Fibroblast of skin of scalp (primary cell): ENCODE measurements around the gene HHEX. TPM values are rescaled to one million over a fixed set of nuclear protein-coding genes. Genes with fewer than 3 reads are reported as not detected.
"Not testable (repeated sequence)": the region's sequence is repeated elsewhere in the genome, so short reads cannot be mapped to it uniquely, and the experiment has no call there.

ENCODE experiments used
- DNase-seq: peaks from one replicate; pipeline ENCODE4 v3.0.0-alpha.2; 2013
- polyA plus RNA-seq, 2 experiments: library from polyadenylated mRNA; unstranded; fragments of 120-200 nt; gene quantifications; one replicate each; pipeline ENCODE4 v1.2.1, GENCODE V29; 2013; ENCODE audit not compliant: insufficient read length in 2 of 2

Gene HHEX
- polyA plus RNA-seq (2013, experiment 1 of 2; ENCODE audit: insufficient read length) = 0.34 TPM
- polyA plus RNA-seq (2013, experiment 2 of 2; ENCODE audit: insufficient read length) = 0.58 TPM

GRCh38 chr10:92689663-92690210 lies at the start of gene HHEX:
Gene HHEX (plus strand): TSS chr10:92689955. CDS start chr10:92689987, 32 bp downstream.
- DNase-seq = peak; percentile 44

GRCh38 chr10:92640107-92640506 lies 49.6 kb upstream of the HHEX start:
- peak; percentile 23 for DNase-seq

- no peak for DNase-seq
Observed at GRCh38 chr10:92641492-92641891, 48.3 kb upstream of the HHEX start.

- DNase-seq = no peak
Observed at GRCh38 chr10:92644921-92645320, 44.8 kb upstream of the HHEX start.

- not testable (repeated sequence) for DNase-seq
Observed at GRCh38 chr10:92650864-92651263, 38.9 kb upstream of the HHEX start.

GRCh38 chr10:92655426-92655825 lies 34.3 kb upstream of the HHEX start:
- DNase-seq = no peak

- DNase-seq = no peak
Observed at GRCh38 chr10:92656266-92656961, 33.3 kb upstream of the HHEX start.

GRCh38 chr10:92657024-92657423 lies 32.7 kb upstream of the HHEX start:
- DNase-seq = peak; percentile 7

- DNase-seq = no peak
Observed at GRCh38 chr10:92662848-92663247, 26.9 kb upstream of the HHEX start.

GRCh38 chr10:92664322-92664721 lies 25.4 kb upstream of the HHEX start:
- no peak for DNase-seq

- DNase-seq = no peak
Observed at GRCh38 chr10:92667078-92667477, 22.7 kb upstream of the HHEX start.

- DNase-seq = no peak
Observed at GRCh38 chr10:92677708-92678107, 12.0 kb upstream of the HHEX start.

- no peak for DNase-seq
Observed at GRCh38 chr10:92678206-92678605, 11.5 kb upstream of the HHEX start.

- DNase-seq = no peak
Observed at GRCh38 chr10:92681306-92681834, 8.4 kb upstream of the HHEX start.

GRCh38 chr10:92688573-92688926 lies 1.2 kb upstream of the HHEX start:
- no peak for DNase-seq

- DNase-seq = peak; percentile 14
Observed at GRCh38 chr10:92688927-92689662, 660 bp upstream of the HHEX start.

- DNase-seq = peak; percentile 16
Observed at GRCh38 chr10:92690211-92690914, 608 bp downstream of the HHEX start.

- no peak for DNase-seq
Observed at GRCh38 chr10:92690915-92691590, 1.3 kb downstream of the HHEX start.

- DNase-seq = no peak
Observed at GRCh38 chr10:92691591-92692079, 1.9 kb downstream of the HHEX start.

GRCh38 chr10:92692080-92692671 lies 2.4 kb downstream of the HHEX start:
- no peak for DNase-seq

- DNase-seq = no peak
Observed at GRCh38 chr10:92692697-92693533, 3.2 kb downstream of the HHEX start.
